SK-N-SH (cell line): Measurements from ENCODE around the gene MARCHF10. TPM values are rescaled to one million over a fixed set of nuclear protein-coding genes. Genes with fewer than 3 reads are reported as not detected.

Experiments
- CTCF ChIA-PET: fragments of 300-600, 350-600 bp; formaldehyde crosslinking; extraction: SDS; loops from one replicate; lab custom pipeline; 2021; lab: Yijun Ruan, JAX
- POLR2A ChIA-PET: fragments of 350-600 bp; sonication (Branson Sonifier 250); formaldehyde crosslinking; extraction: SDS; loops from one replicate; lab custom pipeline; 2020; ENCODE audit warnings: antibody characterized with exemption, inconsistent platforms; lab: Yijun Ruan, JAX
- DNase-seq: peaks from one replicate; pipeline ENCODE4 v3.0.0; 2012
- H2AFZ ChIP-seq: fragments of 200-600 bp; sonication (generic); 2 replicates; pipeline ENCODE4 v1.8.1; 2016; ENCODE audit warnings: antibody characterized with exemption, mild to moderate bottlenecking, low read depth
- H3F3A ChIP-seq: fragments of 200-600 bp; sonication (generic); replicated peaks from 2 replicates; pipeline ENCODE3; 2016; ENCODE audit warnings: antibody characterized with exemption, mild to moderate bottlenecking; ENCODE audit not compliant: insufficient read depth
- H3K27ac ChIP-seq, 2 experiments: fragments of 200-500 bp in 1 of 2; fragments of 200-600 bp in 1 of 2; sonication (Bioruptor generic) in 1 of 2; sonication (generic), shearing (Covaris generic) in 1 of 2; 2 replicates each; pipeline versions ENCODE4 v1.5.1 to v1.6.1; 2014 to 2016; ENCODE audit warnings: low read depth in 2 of 2, inconsistent platforms in 1 of 2, low read length in 1 of 2, mild to moderate bottlenecking in 1 of 2, mixed read lengths in 1 of 2
- H3K27me3 ChIP-seq: fragments of 200-600 bp; sonication (generic), shearing (Covaris generic); 2 replicates; pipeline ENCODE4 v1.6.1; 2016; ENCODE audit warnings: mixed run types; ENCODE audit not compliant: insufficient read depth
- H3K36me3 ChIP-seq, 2 experiments: fragments of 200-500 bp in 1 of 2; fragments of 200-600 bp in 1 of 2; sonication (Bioruptor generic) in 1 of 2; sonication (generic) in 1 of 2; replicated peaks in 1 of 2; 2 replicates each; pipeline versions ENCODE3 to v1.5.1; 2014 to 2016; ENCODE audit warnings: low read length in 1 of 2, mild to moderate bottlenecking in 1 of 2; ENCODE audit not compliant: insufficient read depth in 2 of 2, control insufficient read depth in 1 of 2
- H3K4me1 ChIP-seq, 2 experiments: fragments of 200-500 bp in 1 of 2; fragments of 200-600 bp in 1 of 2; sonication (Bioruptor generic) in 1 of 2; sonication (generic), shearing (Covaris generic) in 1 of 2; 2 replicates each; pipeline versions ENCODE4 v1.5.1 to v1.6.1; 2014 to 2016; ENCODE audit warnings: low read depth in 1 of 2, low read length in 1 of 2, mixed run types in 1 of 2; ENCODE audit not compliant: insufficient read depth in 2 of 2, control insufficient read depth in 1 of 2
- H3K4me2 ChIP-seq: fragments of 200-600 bp; sonication (generic), shearing (Covaris generic); 2 replicates; pipeline ENCODE4 v1.6.1; 2017; ENCODE audit warnings: mixed run types
- H3K4me3 ChIP-seq, 2 experiments: fragments of 200-500 bp in 1 of 2; fragments of 200-600 bp in 1 of 2; sonication (Bioruptor generic) in 1 of 2; sonication (generic), shearing (Covaris generic) in 1 of 2; 2 replicates each; pipeline versions ENCODE4 v1.5.1 to v1.8.1; 2014 to 2016; ENCODE audit warnings: low read depth in 2 of 2, inconsistent platforms in 1 of 2, low read length in 1 of 2, mild to moderate bottlenecking in 1 of 2, mixed read lengths in 1 of 2, moderate library complexity in 1 of 2
- H3K79me2 ChIP-seq: fragments of 200-600 bp; sonication (generic); 2 replicates; pipeline ENCODE4 v1.8.1; 2017; ENCODE audit warnings: mild to moderate bottlenecking; ENCODE audit not compliant: insufficient read depth
- H3K9ac ChIP-seq: fragments of 200-600 bp; sonication (generic); 2 replicates; pipeline ENCODE4 v1.6.1; 2017; ENCODE audit warnings: mixed run types
- H3K9me2 ChIP-seq: fragments of 200-600 bp; sonication (generic); 2 replicates; pipeline ENCODE4 v1.6.1; 2017; ENCODE audit warnings: mixed run types
- H3K9me3 ChIP-seq: fragments of 200-600 bp; sonication (generic); 2 replicates; pipeline ENCODE4 v1.6.1; 2017; ENCODE audit warnings: mixed run types, mild to moderate bottlenecking, moderate library complexity
- H4K20me1 ChIP-seq: fragments of 200-600 bp; sonication (generic); 2 replicates; pipeline ENCODE4 v1.6.1; 2017; ENCODE audit warnings: mild to moderate bottlenecking, mixed run types; ENCODE audit not compliant: insufficient read depth
- CHD2 ChIP-seq: fragments of 150-350 bp; IDR thresholded peaks from 2 replicates; pipeline ENCODE4 v1.6.1; 2018; ENCODE audit warnings: low read length; ENCODE audit not compliant: partially characterized antibody
- CTCF ChIP-seq: fragments of 200-600 bp; sonication (generic); IDR thresholded peaks from 2 replicates; pipeline ENCODE4 v1.6.1; 2017; ENCODE audit warnings: antibody characterized with exemption, mild to moderate bottlenecking, moderate library complexity
- EP300 ChIP-seq, 2 experiments: IDR thresholded peaks; 2 replicates each; pipeline versions ENCODE4 v1.4.0 to v1.6.1; 2012; ENCODE audit warnings: borderline replicate concordance in 1 of 2, low read depth in 1 of 2, low read length in 1 of 2
- FOXJ3 ChIP-seq: sonication (generic); formaldehyde crosslinking; IDR thresholded peaks from 2 replicates; pipeline ENCODE4 v1.5.1; 2020; ENCODE audit warnings: mild to moderate bottlenecking, missing genetic modification reagents
- FOXM1 ChIP-seq: IDR thresholded peaks from 2 replicates; pipeline ENCODE4 v1.4.0; 2012; ENCODE audit warnings: low read depth, mild to moderate bottlenecking
- IRF3 ChIP-seq: fragments of 150-350 bp; IDR thresholded peaks from 2 replicates; pipeline ENCODE4 v1.6.1; 2016; ENCODE audit warnings: mild to moderate bottlenecking, low read depth, low read length
- JUND ChIP-seq: IDR thresholded peaks from 2 replicates; pipeline ENCODE4 v1.4.0; 2012
- MAX ChIP-seq: IDR thresholded peaks from 2 replicates; pipeline ENCODE4 v1.4.0; 2012; ENCODE audit warnings: low read depth
- MXI1 ChIP-seq: IDR thresholded peaks from 2 replicates; pipeline ENCODE4 v1.6.1; 2012; ENCODE audit warnings: mild to moderate bottlenecking, low read depth, low read length, improper control_type of control experiment
- NFIC ChIP-seq: IDR thresholded peaks from 2 replicates; pipeline ENCODE4 v1.4.0; 2012; ENCODE audit warnings: borderline replicate concordance
- NRF1 ChIP-seq: IDR thresholded peaks from 2 replicates; pipeline ENCODE4 v1.6.1; 2012; ENCODE audit warnings: low read depth, mild to moderate bottlenecking, low read length
- PBX3 ChIP-seq: IDR thresholded peaks from 2 replicates; pipeline ENCODE4; 2012
- RAD21 ChIP-seq: IDR thresholded peaks from 2 replicates; pipeline ENCODE4 v1.6.1; 2012; ENCODE audit warnings: mild to moderate bottlenecking, low read length
- RCOR1 ChIP-seq: fragments of 150-350 bp; IDR thresholded peaks from 2 replicates; pipeline ENCODE4 v1.6.1; 2017; ENCODE audit warnings: antibody characterized with exemption, low read length
- REST ChIP-seq: IDR thresholded peaks from 2 replicates; pipeline ENCODE4 v1.6.1; 2012; ENCODE audit warnings: mild to moderate bottlenecking, low read depth, low read length, moderate library complexity
- RFX5 ChIP-seq: IDR thresholded peaks from 2 replicates; pipeline ENCODE4 v1.6.1; 2012; ENCODE audit warnings: mild to moderate bottlenecking, improper control_type of control experiment, low read length
- RXRA ChIP-seq: IDR thresholded peaks from 2 replicates; pipeline ENCODE4 v1.4.0; 2012; ENCODE audit warnings: low read depth, mild to moderate bottlenecking, borderline replicate concordance
- SMC3 ChIP-seq: IDR thresholded peaks from 2 replicates; pipeline ENCODE4 v1.6.1; 2012; ENCODE audit warnings: low read depth, low read length, improper control_type of control experiment
- TAF1 ChIP-seq: IDR thresholded peaks from 2 replicates; pipeline ENCODE4 v1.6.1; 2012; ENCODE audit warnings: low read depth, mild to moderate bottlenecking, low read length, moderate library complexity, borderline replicate concordance
- TCF12 ChIP-seq: IDR thresholded peaks from 2 replicates; pipeline ENCODE4 v1.4.0; 2012
- TEAD4 ChIP-seq: IDR thresholded peaks from 2 replicates; pipeline ENCODE4 v1.4.0; 2012; ENCODE audit warnings: mild to moderate bottlenecking, borderline replicate concordance; ENCODE audit not compliant: insufficient read depth
- USF1 ChIP-seq: IDR thresholded peaks from 2 replicates; pipeline ENCODE4 v1.4.0; 2012; ENCODE audit warnings: low read depth, borderline replicate concordance
- USF2 ChIP-seq: fragments of 150-350 bp; IDR thresholded peaks from 2 replicates; pipeline ENCODE4 v1.6.1; 2017; ENCODE audit warnings: antibody characterized with exemption, low read length, low read depth, borderline replicate concordance
- YY1 ChIP-seq: IDR thresholded peaks from 2 replicates; pipeline ENCODE4 v1.4.0; 2012; ENCODE audit warnings: low read depth, mild to moderate bottlenecking
- WGBS: methylation state at CpG from one replicate; pipeline ENCODE4 v1.1.6; 2017; ENCODE audit warnings: low lambda C conversion rate; 5-methylcytosine and 5-hydroxymethylcytosine counted together
- polyA plus RNA-seq, 3 experiments: library from polyadenylated mRNA; depleted of rRNA; stranded (reverse); fragments of >200 nt; gene quantifications; 2 replicates each; pipeline ENCODE4 v1.2.3, GENCODE V29; 2012

The MARCHF10 gene
- polyA plus RNA-seq, 1 of the 3 experiments (the other 2 are of a cell fraction): 0.16 TPM

GRCh38 chr17:62714016-62714777 lies 93.9 kb downstream of the MARCHF10 start:
- peaks cover 8% of the 10 kb centered on the region for H3F3A ChIP-seq
- peaks cover 4 to 16% of the 10 kb centered on the region in 2 experiments; a peak in 3 of 4 replicates for H3K4me1 ChIP-seq
- no peaks in the 10 kb centered on the region for H3K27me3 ChIP-seq
- H3K9ac ChIP-seq: no peak overlapping the region
- no peaks in the 10 kb centered on the region; the same call in 1 of the 2 replicates for H3K9me3 ChIP-seq
- H3K36me3 ChIP-seq: no peaks in the 10 kb centered on the region
- ChIA-PET POLR2A (no interaction called here), CTCF (interaction anchor here (1.0 to 5.4 kb wide), 6 partner anchors 9 to 421 kb away, joined by 3 to 24 read pairs (median 4); no protein-coding TSS in a partner anchor)
- WGBS: 90% methylated on average over 8 of the region's 8 CpGs
- no peaks in the 10 kb centered on the region for H3K79me2 ChIP-seq
- H3K27ac ChIP-seq: no peak overlapping the region
- DNase-seq: no peak
- H3K4me3 ChIP-seq: no peak overlapping the region
- H4K20me1 ChIP-seq: no peaks in the 10 kb centered on the region
- no peak overlapping the region for H2AFZ ChIP-seq
- H3K9me2 ChIP-seq: no peaks in the 10 kb centered on the region
- H3K4me2 ChIP-seq: no peak overlapping the region
- TF ChIP-seq REST (no peak), RFX5 (no peak), IRF3 (no peak), FOXM1 (no peak), RXRA (no peak), CTCF (no peak), CHD2 (no peak), YY1 (no peak), RAD21 (no peak), SMC3 (no peak), JUND (peak; percentile 56; the same call in 1 of the 2 replicates), MAX (0 out of 2 replicates have a peak, but pooled peaks have one; percentile 21), NRF1 (no peak), USF1 (no peak), PBX3 (peak; percentile 55), TCF12 (peak; percentile 61), TAF1 (no peak), MXI1 (no peak), NFIC (peak; percentile 62), USF2 (no peak), TEAD4 (no peak), RCOR1 (no peak), FOXJ3 (no peak), EP300 (IDR thresholded peaks at IDR 0.05; ENCODE audit: borderline replicate concordance in 1 of 2, low read depth in 1 of 2, low read length in 1 of 2) (peak in 1 of 2 experiments; percentile 35; a peak in 1 of 4 replicates)
